HAP-1 (cell line): ENCODE data around the gene HEATR5B.
"Not testable (repeated sequence)": the region's sequence is repeated elsewhere in the genome, so short reads cannot be mapped to it uniquely, and the experiment has no call there.

Experiments
- DNase-seq, 2 experiments: peaks; one replicate each; pipeline ENCODE4 v3.0.0-alpha.2; 2016 to 2020; ENCODE audit warnings: low spot score in 2 of 2
- H3K27me3 ChIP-seq: fragments of 250-450 bp; sonication (Bioruptor Pico); 2 replicates; pipeline ENCODE4 v1.5.1; 2020; ENCODE audit warnings: low read depth, mild to moderate bottlenecking, moderate library complexity
- H3K36me3 ChIP-seq: fragments of 250-450 bp; sonication (Bioruptor Pico); replicated peaks from 2 replicates; pipeline ENCODE4 v1.5.1; 2020; ENCODE audit warnings: mild to moderate bottlenecking
- H3K4me1 ChIP-seq: fragments of 250-450 bp; sonication (Bioruptor Pico); 2 replicates; pipeline ENCODE4 v1.5.1; 2020; ENCODE audit warnings: mild to moderate bottlenecking
- H3K4me3 ChIP-seq: fragments of 250-450 bp; sonication (Bioruptor Pico); 2 replicates; pipeline ENCODE4 v1.5.1; 2020; ENCODE audit warnings: mild to moderate bottlenecking, moderate library complexity
- H3K9me3 ChIP-seq: fragments of 250-450 bp; sonication (Bioruptor Pico); 2 replicates; pipeline ENCODE4 v1.5.1; 2020; ENCODE audit warnings: mild to moderate bottlenecking, moderate library complexity
- in situ Hi-C: fragments of 300-500 bp; cut with MboI; formaldehyde crosslinking; loops from 3 replicates; pipeline ENCODE4 v1.14.3; 2020; ENCODE audit warnings: low sequenced_read_pairs, inconsistent platforms, mixed read lengths

The HEATR5B gene

GRCh38 chr2:36963106-36963505 is 121.1 kb downstream of the HEATR5B start:
- no peaks in the 10 kb centered on the region for H3K9me3 ChIP-seq
- H3K36me3 ChIP-seq: no peaks in the 10 kb centered on the region
- no peak overlapping the region for H3K4me3 ChIP-seq
- H3K4me1 ChIP-seq: peaks cover 24% of the 10 kb centered on the region
- in situ Hi-C loops: no loop called here
- DNase-seq: no peak
- no peaks in the 10 kb centered on the region for H3K27me3 ChIP-seq

GRCh38 chr2:36960773-36961172 is 123.4 kb downstream of the HEATR5B start:
- in situ Hi-C loops: no loop called here
- Histone ChIP-seq H3K27me3 (no peaks in the 10 kb centered on the region), H3K36me3 (no peaks in the 10 kb centered on the region), H3K9me3 (no peaks in the 10 kb centered on the region), H3K4me1 (peaks cover 10% of the 10 kb centered on the region), H3K4me3 (no peak overlapping the region)
- no peak for DNase-seq

GRCh38 chr2:36960005-36960675 is 124.0 kb downstream of the HEATR5B start:
- Histone ChIP-seq H3K36me3 (no peaks in the 10 kb centered on the region), H3K4me1 (peaks cover 9% of the 10 kb centered on the region), H3K27me3 (no peaks in the 10 kb centered on the region), H3K9me3 (no peaks in the 10 kb centered on the region), H3K4me3 (no peak overlapping the region)
- in situ Hi-C loops: no loop called here
- no peak for DNase-seq

- no peaks in the 10 kb centered on the region for H3K27me3 ChIP-seq
- no peaks in the 10 kb centered on the region for H3K36me3 ChIP-seq
- in situ Hi-C loops: no loop called here
- H3K9me3 ChIP-seq: no peaks in the 10 kb centered on the region
- no peaks in the 10 kb centered on the region; the same call in 1 of the 2 replicates for H3K4me1 ChIP-seq
- no peak for DNase-seq
- H3K4me3 ChIP-seq: no peak overlapping the region
These were observed 129.1 kb downstream of the HEATR5B start for GRCh38 chr2:36954977-36955607.

GRCh38 chr2:36952748-36953197 is 131.4 kb downstream of the HEATR5B start:
- no peak for DNase-seq
- H3K27me3 ChIP-seq: no peaks in the 10 kb centered on the region
- H3K36me3 ChIP-seq: no peaks in the 10 kb centered on the region
- H3K4me3 ChIP-seq: no peak overlapping the region
- in situ Hi-C loops: no loop called here
- no peaks in the 10 kb centered on the region; the same call in 1 of the 2 replicates for H3K4me1 ChIP-seq
- no peaks in the 10 kb centered on the region for H3K9me3 ChIP-seq

GRCh38 chr2:36951574-36951973 is 132.6 kb downstream of the HEATR5B start:
- no peaks in the 10 kb centered on the region for H3K9me3 ChIP-seq
- in situ Hi-C loops: no loop called here
- no peak overlapping the region for H3K4me3 ChIP-seq
- no peaks in the 10 kb centered on the region; the same call in 1 of the 2 replicates for H3K4me1 ChIP-seq
- no peaks in the 10 kb centered on the region for H3K36me3 ChIP-seq
- no peak for DNase-seq
- H3K27me3 ChIP-seq: no peaks in the 10 kb centered on the region

- in situ Hi-C loops: no loop called here
These were observed 133.1 kb downstream of the HEATR5B start for GRCh38 chr2:36951027-36951518.

GRCh38 chr2:36949845-36950244 is 134.3 kb downstream of the HEATR5B start:
- Histone ChIP-seq H3K36me3 (no peaks in the 10 kb centered on the region), H3K27me3 (no peaks in the 10 kb centered on the region), H3K9me3 (no peaks in the 10 kb centered on the region), H3K4me3 (no peak overlapping the region), H3K4me1 (no peaks in the 10 kb centered on the region; the same call in 1 of the 2 replicates)
- DNase-seq: no peak
- in situ Hi-C loops: no loop called here

More at GRCh38 chr2:36951027-36951518, 133.1 kb downstream of the HEATR5B start:
- H3K27me3 ChIP-seq: no peaks in the 10 kb centered on the region
- H3K4me1 ChIP-seq: no peaks in the 10 kb centered on the region; the same call in 1 of the 2 replicates
- DNase-seq: no peak
- no peak overlapping the region for H3K4me3 ChIP-seq
- H3K9me3 ChIP-seq: no peaks in the 10 kb centered on the region
- H3K36me3 ChIP-seq: no peaks in the 10 kb centered on the region

- H3K4me1 ChIP-seq, H3K27me3 ChIP-seq, H3K4me3 ChIP-seq, H3K9me3 ChIP-seq, in situ Hi-C loops, DNase-seq, H3K36me3 ChIP-seq: not testable (repeated sequence)
These were observed 138.9 kb downstream of the HEATR5B start for GRCh38 chr2:36945240-36945639.

- DNase-seq: no peak
- Histone ChIP-seq H3K4me3 (no peak overlapping the region), H3K4me1 (no peaks in the 10 kb centered on the region), H3K36me3 (no peaks in the 10 kb centered on the region), H3K27me3 (no peaks in the 10 kb centered on the region), H3K9me3 (no peaks in the 10 kb centered on the region)
- in situ Hi-C loops: no loop called here
These were observed 142.3 kb downstream of the HEATR5B start for GRCh38 chr2:36941867-36942266.

GRCh38 chr2:36936526-36936925 is 147.6 kb downstream of the HEATR5B start:
- in situ Hi-C loops, H3K36me3 ChIP-seq, H3K9me3 ChIP-seq, DNase-seq, H3K4me3 ChIP-seq, H3K27me3 ChIP-seq, H3K4me1 ChIP-seq: not testable (repeated sequence)

GRCh38 chr2:36931688-36932087 is 152.5 kb downstream of the HEATR5B start:
- H3K9me3 ChIP-seq, DNase-seq, H3K27me3 ChIP-seq, H3K36me3 ChIP-seq, H3K4me3 ChIP-seq, H3K4me1 ChIP-seq, in situ Hi-C loops: not testable (repeated sequence)
